Activated naive CD8-positive, alpha-beta T cell treated with anti-CD3 and anti-CD28 coated beads for 36 hours (primary cell): ENCODE data around the gene CERS6. TPM values are rescaled to one million over a fixed set of nuclear protein-coding genes. Genes with fewer than 3 reads are reported as not detected.

ENCODE experiments used
- DNase-seq: peaks from one replicate; pipeline ENCODE4 v3.0.0; 2021
- H3K27ac Mint-ChIP-seq: one replicate; pipeline ENCODE4 v1.8.0; 2022; ENCODE audit warnings: mild to moderate bottlenecking, moderate library complexity, mixed read lengths
- H3K27me3 Mint-ChIP-seq: one replicate; pipeline ENCODE4 v1.8.0; 2022; ENCODE audit warnings: mild to moderate bottlenecking, mixed read lengths
- H3K36me3 Mint-ChIP-seq: one replicate; pipeline ENCODE4 v1.8.0; 2021; ENCODE audit warnings: mild to moderate bottlenecking, mixed read lengths
- H3K4me1 Mint-ChIP-seq: one replicate; pipeline ENCODE4 v1.8.0; 2021; ENCODE audit warnings: mixed read lengths
- H3K4me3 Mint-ChIP-seq: one replicate; pipeline ENCODE4 v1.8.0; 2022; ENCODE audit warnings: mild to moderate bottlenecking, moderate library complexity, mixed read lengths
- H3K9me3 Mint-ChIP-seq: one replicate; pipeline ENCODE4 v1.8.0; 2022; ENCODE audit warnings: mixed read lengths
- total RNA-seq, 2 experiments: library from RNA; stranded (reverse); gene quantifications; one replicate each; pipeline ENCODE4 v1.2.3, GENCODE V29; 2021

CERS6 gene
- total RNA-seq, 2 experiments from 2014 or later = 20.6 to 21.3 TPM

DNA sequence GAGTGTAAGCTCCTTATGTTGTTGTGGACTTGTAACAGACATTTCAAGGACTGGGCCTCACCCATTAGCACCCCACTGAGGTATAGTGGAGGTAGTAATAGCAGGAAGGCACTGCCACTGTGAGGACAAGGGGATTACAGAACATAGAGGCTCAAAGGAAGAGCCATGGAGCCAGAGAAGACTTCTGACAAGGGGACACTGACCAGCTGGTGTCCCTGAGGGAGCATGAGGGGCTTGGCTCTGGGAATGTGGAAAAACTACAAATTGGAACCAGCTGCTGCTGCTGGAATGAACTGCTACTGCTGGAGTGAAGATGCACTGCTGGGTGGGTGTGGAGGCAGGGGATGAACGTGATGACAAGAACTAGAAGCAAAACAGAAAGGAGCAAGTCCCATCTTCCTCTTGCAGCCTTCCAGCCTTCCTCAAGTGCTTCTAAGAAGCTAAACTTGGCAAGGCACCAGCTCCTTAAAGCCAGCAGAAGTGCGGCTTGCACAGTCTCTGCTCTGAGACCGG is 179.0 kb downstream of the CERS6 start:
- Mint-ChIP-seq H3K9me3 (no peaks in the 10 kb centered on the region), H3K27me3 (no peaks in the 10 kb centered on the region), H3K4me3 (no peak overlapping the region), H3K4me1 (peaks cover 20% of the 10 kb centered on the region), H3K36me3 (peaks cover 10% of the 10 kb centered on the region), H3K27ac (peak overlapping the region; percentile 35)
- no peak for DNase-seq

DNA sequence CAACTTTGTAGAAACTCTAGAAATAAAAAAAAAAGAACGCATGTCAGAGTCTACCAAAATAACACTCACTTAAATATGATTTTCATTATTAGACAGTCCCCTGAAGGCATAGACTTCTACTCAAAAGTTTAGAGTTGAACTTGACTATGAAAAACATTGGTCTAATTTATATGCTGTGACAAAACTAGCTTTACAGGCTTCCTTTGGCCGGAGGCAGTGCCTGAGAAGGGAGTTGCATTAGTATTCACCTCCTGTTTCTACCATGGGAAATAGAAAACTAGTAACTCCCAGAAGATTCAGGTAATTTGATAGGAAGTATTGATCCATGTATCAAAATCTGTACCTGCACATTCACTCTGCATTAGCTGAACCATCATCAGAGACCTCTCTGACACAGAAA is 182.9 kb downstream of the CERS6 start:
- Mint-ChIP-seq H3K4me1 (peaks cover 15% of the 10 kb centered on the region), H3K4me3 (no peak overlapping the region), H3K27me3 (no peaks in the 10 kb centered on the region), H3K36me3 (peaks cover 8% of the 10 kb centered on the region), H3K27ac (no peak overlapping the region), H3K9me3 (no peaks in the 10 kb centered on the region)
- DNase-seq = no peak

DNA sequence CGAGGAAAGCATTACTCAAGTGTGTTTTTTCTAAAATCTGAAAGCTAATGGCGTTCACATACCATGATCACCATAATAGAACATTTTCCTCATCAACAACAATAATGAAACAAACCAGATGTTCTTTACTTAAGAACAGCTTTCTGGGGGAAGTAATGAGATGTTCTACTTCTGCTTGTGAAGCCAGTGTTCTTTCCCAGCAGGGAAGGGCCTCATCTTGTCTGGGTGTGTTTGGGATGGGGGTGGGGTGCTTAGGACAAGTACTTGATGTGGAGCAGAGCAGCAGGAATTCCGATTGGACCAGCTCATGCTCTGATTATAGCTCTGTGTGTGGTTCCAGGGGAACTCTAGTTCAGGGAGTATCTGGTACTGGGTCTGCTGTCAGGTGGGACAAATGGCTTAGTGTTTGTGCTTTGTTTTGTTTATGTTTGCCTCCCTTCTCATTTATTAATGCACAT is 183.4 kb downstream of the CERS6 start:
- Mint-ChIP-seq H3K27me3 (no peaks in the 10 kb centered on the region), H3K4me1 (peaks cover 18% of the 10 kb centered on the region), H3K27ac (no peak overlapping the region), H3K36me3 (peaks cover 12% of the 10 kb centered on the region), H3K9me3 (peaks cover 3% of the 10 kb centered on the region), H3K4me3 (no peak overlapping the region)
- DNase-seq = no peak

DNA sequence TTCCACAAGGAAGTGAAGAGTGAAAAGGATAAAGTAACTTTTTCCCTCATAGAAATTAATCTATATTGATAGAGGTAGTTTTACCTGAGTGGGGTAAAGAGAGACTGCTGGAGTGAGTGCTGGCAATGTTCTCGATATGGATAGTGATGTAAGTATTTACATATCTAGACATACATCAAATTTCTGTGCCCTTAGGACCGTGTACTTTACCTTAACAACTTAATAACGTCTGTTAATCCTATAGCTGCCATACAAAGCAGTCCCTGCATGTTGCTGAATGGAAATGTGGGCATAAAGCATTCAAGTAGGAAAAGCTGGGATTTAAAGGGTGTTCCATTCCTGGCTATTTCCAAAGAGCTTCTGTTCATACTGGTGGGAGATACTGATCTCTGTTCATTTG is 184.0 kb downstream of the CERS6 start:
- peaks cover 3% of the 10 kb centered on the region for H3K9me3 Mint-ChIP-seq
- H3K36me3 Mint-ChIP-seq = peaks cover 15% of the 10 kb centered on the region
- no peak for DNase-seq
- no peaks in the 10 kb centered on the region for H3K27me3 Mint-ChIP-seq
- no peak overlapping the region for H3K4me3 Mint-ChIP-seq
- peaks cover 16% of the 10 kb centered on the region for H3K4me1 Mint-ChIP-seq
- H3K27ac Mint-ChIP-seq = no peak overlapping the region

- H3K27me3 Mint-ChIP-seq = no peaks in the 10 kb centered on the region
- DNase-seq = no peak
- peaks cover 27% of the 10 kb centered on the region for H3K36me3 Mint-ChIP-seq
- no peak overlapping the region for H3K27ac Mint-ChIP-seq
- peaks cover 9% of the 10 kb centered on the region for H3K9me3 Mint-ChIP-seq
- peaks cover 19% of the 10 kb centered on the region for H3K4me1 Mint-ChIP-seq
- H3K4me3 Mint-ChIP-seq = no peak overlapping the region
Observed at GRCh38 chr2:168641636-168642035, 185.6 kb downstream of the CERS6 start.

GRCh38 chr2:168642873-168643272 is 186.8 kb downstream of the CERS6 start:
- peaks cover 21% of the 10 kb centered on the region for H3K4me1 Mint-ChIP-seq
- H3K27me3 Mint-ChIP-seq = no peaks in the 10 kb centered on the region
- H3K27ac Mint-ChIP-seq = no peak overlapping the region
- H3K4me3 Mint-ChIP-seq = no peak overlapping the region
- peaks cover 9% of the 10 kb centered on the region for H3K9me3 Mint-ChIP-seq
- peaks cover 27% of the 10 kb centered on the region for H3K36me3 Mint-ChIP-seq
- DNase-seq = no peak

GRCh38 chr2:168643979-168644378 is 187.9 kb downstream of the CERS6 start:
- Mint-ChIP-seq H3K9me3 (peaks cover 9% of the 10 kb centered on the region), H3K4me1 (peaks cover 21% of the 10 kb centered on the region), H3K36me3 (peaks cover 27% of the 10 kb centered on the region), H3K27ac (no peak overlapping the region), H3K27me3 (no peaks in the 10 kb centered on the region), H3K4me3 (no peak overlapping the region)
- DNase-seq = no peak

GRCh38 chr2:168645696-168646338 is 189.7 kb downstream of the CERS6 start:
- no peak overlapping the region for H3K4me3 Mint-ChIP-seq
- peaks cover 9% of the 10 kb centered on the region for H3K9me3 Mint-ChIP-seq
- peaks cover 25% of the 10 kb centered on the region for H3K4me1 Mint-ChIP-seq
- H3K27ac Mint-ChIP-seq = no peak overlapping the region
- no peaks in the 10 kb centered on the region for H3K27me3 Mint-ChIP-seq
- DNase-seq = no peak
- H3K36me3 Mint-ChIP-seq = peaks cover 28% of the 10 kb centered on the region

DNA sequence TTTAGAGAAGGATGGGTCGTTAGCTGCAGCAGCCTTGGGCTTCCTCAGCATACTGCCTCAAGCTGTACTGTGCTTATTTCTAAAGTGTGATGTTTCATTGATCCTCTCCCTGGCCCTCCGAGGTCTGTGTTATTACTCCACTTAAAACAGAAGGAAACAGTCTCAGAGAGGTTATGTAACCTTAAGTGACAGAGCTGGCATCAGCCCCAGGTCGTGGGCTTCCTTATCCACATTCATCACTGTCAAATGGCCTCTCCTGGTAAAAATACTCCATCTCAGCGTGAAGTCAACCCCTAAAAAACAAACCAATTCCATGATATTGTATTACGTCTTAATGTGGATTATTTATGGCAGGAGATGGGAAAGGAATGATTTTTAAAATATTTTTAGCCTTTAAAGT is 193.0 kb downstream of the CERS6 start:
- H3K9me3 Mint-ChIP-seq = peaks cover 9% of the 10 kb centered on the region
- H3K27ac Mint-ChIP-seq = no peak overlapping the region
- no peaks in the 10 kb centered on the region for H3K27me3 Mint-ChIP-seq
- no peak overlapping the region for H3K4me3 Mint-ChIP-seq
- DNase-seq = no peak
- peaks cover 22% of the 10 kb centered on the region for H3K4me1 Mint-ChIP-seq
- peaks cover 20% of the 10 kb centered on the region for H3K36me3 Mint-ChIP-seq

DNA sequence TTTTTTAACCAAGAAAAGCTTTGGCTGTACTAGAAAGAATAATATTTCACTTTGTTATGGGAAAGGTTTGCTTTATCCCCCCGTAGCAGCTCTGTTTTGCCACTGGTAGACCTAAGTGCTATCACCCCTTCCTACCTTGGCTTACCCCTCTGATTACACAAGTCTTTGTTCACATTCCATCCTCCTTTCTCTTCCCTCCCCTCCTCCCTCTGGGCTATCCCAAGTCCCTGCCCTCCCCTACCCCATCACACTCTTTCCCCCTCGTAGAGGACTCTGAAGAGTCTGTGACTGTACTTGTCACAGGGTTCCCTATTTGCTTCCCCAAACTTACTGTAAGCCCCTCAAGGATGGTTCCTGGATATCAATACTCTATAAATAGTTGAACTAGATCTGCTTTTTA is 193.5 kb downstream of the CERS6 start:
- Mint-ChIP-seq H3K27ac (no peak overlapping the region), H3K9me3 (peaks cover 6% of the 10 kb centered on the region), H3K4me1 (peaks cover 20% of the 10 kb centered on the region), H3K4me3 (no peak overlapping the region), H3K27me3 (no peaks in the 10 kb centered on the region), H3K36me3 (peaks cover 16% of the 10 kb centered on the region)
- no peak for DNase-seq

- peaks cover 6% of the 10 kb centered on the region for H3K9me3 Mint-ChIP-seq
- no peak overlapping the region for H3K27ac Mint-ChIP-seq
- H3K36me3 Mint-ChIP-seq = peaks cover 17% of the 10 kb centered on the region
- no peaks in the 10 kb centered on the region for H3K27me3 Mint-ChIP-seq
- no peak overlapping the region for H3K4me3 Mint-ChIP-seq
- peaks cover 20% of the 10 kb centered on the region for H3K4me1 Mint-ChIP-seq
- DNase-seq = no peak
Observed at GRCh38 chr2:168650139-168650538, 194.1 kb downstream of the CERS6 start.

DNA sequence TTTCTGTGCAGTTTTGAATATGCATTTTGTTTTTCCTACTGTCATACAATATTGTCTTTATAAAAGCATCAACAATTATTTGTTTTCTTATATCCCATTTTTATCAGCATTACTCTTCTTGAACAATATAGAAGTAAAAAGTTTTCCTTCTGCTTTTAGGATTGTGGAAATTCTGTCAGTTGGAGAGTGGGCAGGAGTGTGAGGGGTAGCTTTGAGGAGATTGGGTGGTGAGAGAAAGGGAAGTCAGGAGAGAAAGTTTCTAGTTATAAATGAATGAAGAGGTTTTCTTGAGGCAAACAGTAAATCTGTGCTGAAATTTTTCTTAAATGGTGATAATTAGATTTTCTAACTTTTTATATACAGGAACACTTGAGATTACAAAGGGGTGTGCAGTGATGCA is 194.7 kb downstream of the CERS6 start:
- Mint-ChIP-seq H3K4me3 (no peak overlapping the region), H3K27ac (no peak overlapping the region), H3K27me3 (no peaks in the 10 kb centered on the region), H3K4me1 (peaks cover 17% of the 10 kb centered on the region), H3K36me3 (peaks cover 16% of the 10 kb centered on the region), H3K9me3 (peaks cover 3% of the 10 kb centered on the region)
- no peak for DNase-seq

- Mint-ChIP-seq H3K36me3 (peaks cover 8% of the 10 kb centered on the region), H3K27me3 (no peaks in the 10 kb centered on the region), H3K4me1 (peaks cover 10% of the 10 kb centered on the region), H3K27ac (no peak overlapping the region), H3K9me3 (no peaks in the 10 kb centered on the region), H3K4me3 (no peak overlapping the region)
- no peak for DNase-seq
Observed at GRCh38 chr2:168652997-168653921, 197.2 kb downstream of the CERS6 start.

GRCh38 chr2:168654705-168655104 is 198.6 kb downstream of the CERS6 start:
- H3K36me3 Mint-ChIP-seq = peaks cover 8% of the 10 kb centered on the region
- H3K4me1 Mint-ChIP-seq = peaks cover 5% of the 10 kb centered on the region
- no peaks in the 10 kb centered on the region for H3K27me3 Mint-ChIP-seq
- no peaks in the 10 kb centered on the region for H3K9me3 Mint-ChIP-seq
- no peak overlapping the region for H3K4me3 Mint-ChIP-seq
- no peak for DNase-seq
- H3K27ac Mint-ChIP-seq = no peak overlapping the region

DNA sequence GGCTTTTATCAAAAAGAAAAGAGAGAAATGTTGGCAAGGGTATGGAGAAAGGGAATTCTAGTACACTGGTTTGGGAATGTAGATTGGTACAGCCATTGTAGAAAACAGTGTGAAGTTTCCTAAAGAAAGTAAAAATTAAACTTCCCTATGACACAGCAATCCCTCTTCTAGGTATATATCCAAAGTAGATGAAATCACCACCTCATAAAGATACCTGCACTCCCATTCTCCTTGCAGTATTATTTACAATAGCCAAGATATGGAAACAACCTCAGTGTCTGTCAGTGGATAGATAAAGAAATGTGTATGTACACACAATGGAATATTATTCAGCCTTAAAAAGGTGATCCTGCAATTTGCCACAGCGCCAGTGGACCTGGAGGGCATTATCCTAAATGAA is 199.1 kb downstream of the CERS6 start:
- Mint-ChIP-seq H3K27ac (no peak overlapping the region), H3K27me3 (no peaks in the 10 kb centered on the region), H3K9me3 (no peaks in the 10 kb centered on the region), H3K36me3 (peaks cover 8% of the 10 kb centered on the region), H3K4me1 (peaks cover 2% of the 10 kb centered on the region), H3K4me3 (no peak overlapping the region)
- no peak for DNase-seq
